GM12892 (cell line): ENCODE results near the gene GRAMD1A.
"Not testable (repeated sequence)": the region's sequence is repeated elsewhere in the genome, so short reads cannot be mapped to it uniquely, and the experiment has no call there.

ENCODE experiments used
- DNase-seq: peaks from one replicate; pipeline ENCODE4 v3.0.0; 2011; ENCODE audit not compliant: insufficient read length
- FAIRE-seq: peaks from 2 replicates; lab custom pipeline; 2011; peaks lifted over from hg19 to GRCh38; lab: Jason Lieb, UNC
- POLR2A ChIP-seq: IDR thresholded peaks from 2 replicates; pipeline ENCODE4 v1.6.1; 2011; ENCODE audit warnings: low read depth, low read length, control low read depth
- POLR2AphosphoS5 ChIP-seq: IDR thresholded peaks from 2 replicates; pipeline ENCODE4 v1.6.1; 2011; ENCODE audit warnings: low read depth, low read length, control low read depth
- TAF1 ChIP-seq: IDR thresholded peaks from 2 replicates; pipeline ENCODE4 v1.6.1; 2011; ENCODE audit warnings: low read depth, mild to moderate bottlenecking, control low read depth, low read length, borderline replicate concordance

Gene GRAMD1A

DNA sequence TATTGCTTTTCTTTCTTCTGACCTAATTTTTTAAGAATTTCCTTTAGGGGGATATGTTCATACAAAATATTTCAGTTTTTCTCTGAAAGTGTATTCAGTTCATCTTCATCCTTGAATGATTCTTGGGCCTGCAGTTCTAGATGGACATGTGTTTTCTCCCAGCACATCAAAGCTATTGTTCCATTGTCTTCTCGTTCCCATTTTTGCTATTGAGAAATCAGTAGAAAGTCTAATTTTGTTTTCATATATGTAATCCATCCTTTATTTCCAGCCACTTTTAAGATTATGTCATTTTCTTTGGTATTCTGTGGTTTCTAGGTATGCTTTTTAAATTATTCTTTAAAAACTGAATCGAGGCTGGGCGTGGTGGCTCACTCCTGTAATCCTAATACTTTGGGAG lies 15.8 kb upstream of the GRAMD1A start:
- TF ChIP-seq TAF1: no peak
- TF ChIP-seq POLR2AphosphoS5: no peak
- TF ChIP-seq POLR2A: no peak
- FAIRE-seq (no peak), DNase-seq (no peak)

DNA sequence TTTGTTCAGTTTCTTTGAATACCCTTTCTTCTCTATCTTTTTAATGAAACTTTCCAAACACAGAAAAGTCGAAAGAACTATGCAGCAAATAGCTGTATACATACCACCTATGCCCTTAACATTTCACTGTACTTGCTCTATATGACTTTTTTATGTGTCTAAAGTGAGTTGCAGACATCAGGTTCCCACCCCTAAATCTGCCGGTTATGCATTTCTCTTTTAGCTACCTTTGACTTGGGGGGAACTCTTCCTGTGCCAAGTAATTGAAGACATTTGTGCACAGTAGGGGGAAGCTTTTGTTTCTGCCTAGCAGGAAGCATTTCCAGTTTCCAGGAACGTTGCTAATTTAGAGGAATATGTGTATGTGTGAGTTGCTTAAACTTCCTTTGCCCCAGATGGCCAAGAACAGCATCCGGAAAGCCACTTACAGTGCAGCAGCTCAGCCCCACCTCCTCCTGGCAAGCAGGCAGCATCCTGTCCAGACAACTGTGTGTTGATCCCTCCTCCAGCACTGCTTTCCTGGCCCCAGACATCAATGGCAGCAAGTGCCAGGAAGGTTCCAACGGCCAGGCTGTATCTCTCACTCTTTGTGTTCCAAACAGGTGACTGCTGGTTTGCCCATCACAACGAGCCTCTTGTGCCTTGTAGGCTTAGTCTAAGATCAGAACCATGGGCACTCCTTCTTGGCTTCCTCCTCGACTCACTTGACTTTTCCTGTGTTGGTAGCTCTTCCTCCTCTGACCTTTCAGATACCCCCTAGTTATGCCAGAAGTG lies 14.7 kb upstream of the GRAMD1A start:
- DNase-seq (no peak), FAIRE-seq (no peak)
- TF ChIP-seq POLR2A (no peak), POLR2AphosphoS5 (no peak), TAF1 (no peak)

DNA sequence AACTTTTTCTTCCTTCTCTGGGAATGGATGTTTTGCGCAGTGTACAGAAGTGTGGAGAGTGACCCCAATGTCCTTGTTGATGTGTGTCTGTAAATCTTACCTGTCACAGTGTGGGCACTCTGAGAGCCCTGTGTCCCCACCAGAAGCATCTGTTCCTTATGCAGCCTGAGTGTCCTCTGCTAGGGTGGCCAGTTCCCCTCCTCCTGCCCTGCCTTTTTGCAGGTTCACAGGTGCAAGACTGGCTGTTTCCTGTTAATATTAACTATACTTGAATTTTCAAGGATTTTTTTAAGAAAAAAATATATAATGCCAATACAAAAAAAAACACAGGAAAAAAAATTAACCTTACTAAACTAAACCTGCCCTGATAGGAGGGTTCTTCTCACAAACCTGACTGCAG lies 12.0 kb upstream of the GRAMD1A start:
- FAIRE-seq: no peak
- TF ChIP-seq POLR2A: no peak
- TF ChIP-seq POLR2AphosphoS5: no peak
- no peak for TF ChIP-seq TAF1
- DNase-seq: no peak

DNA sequence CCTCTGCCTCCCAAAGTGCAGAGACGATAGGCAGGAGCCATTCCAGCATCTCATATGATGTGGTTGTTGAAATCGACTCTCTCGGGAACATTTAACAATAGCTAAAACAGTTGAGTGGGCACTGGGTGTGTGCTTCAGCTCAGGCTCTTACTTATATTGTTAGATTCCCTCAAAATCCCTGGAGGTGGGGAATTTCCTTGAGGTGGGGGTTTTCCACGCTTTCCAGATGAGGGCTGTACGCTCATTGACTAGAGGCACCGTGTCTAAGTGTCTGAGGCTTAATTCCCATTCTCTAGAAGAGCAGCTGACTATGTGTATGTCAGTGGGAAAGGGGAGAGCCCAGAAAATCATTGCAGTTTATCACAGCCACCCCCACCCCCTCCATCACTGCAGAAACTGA lies 10.8 kb upstream of the GRAMD1A start:
- FAIRE-seq: no peak
- TF ChIP-seq TAF1 (no peak), POLR2A (no peak), POLR2AphosphoS5 (no peak)
- DNase-seq: no peak

DNA sequence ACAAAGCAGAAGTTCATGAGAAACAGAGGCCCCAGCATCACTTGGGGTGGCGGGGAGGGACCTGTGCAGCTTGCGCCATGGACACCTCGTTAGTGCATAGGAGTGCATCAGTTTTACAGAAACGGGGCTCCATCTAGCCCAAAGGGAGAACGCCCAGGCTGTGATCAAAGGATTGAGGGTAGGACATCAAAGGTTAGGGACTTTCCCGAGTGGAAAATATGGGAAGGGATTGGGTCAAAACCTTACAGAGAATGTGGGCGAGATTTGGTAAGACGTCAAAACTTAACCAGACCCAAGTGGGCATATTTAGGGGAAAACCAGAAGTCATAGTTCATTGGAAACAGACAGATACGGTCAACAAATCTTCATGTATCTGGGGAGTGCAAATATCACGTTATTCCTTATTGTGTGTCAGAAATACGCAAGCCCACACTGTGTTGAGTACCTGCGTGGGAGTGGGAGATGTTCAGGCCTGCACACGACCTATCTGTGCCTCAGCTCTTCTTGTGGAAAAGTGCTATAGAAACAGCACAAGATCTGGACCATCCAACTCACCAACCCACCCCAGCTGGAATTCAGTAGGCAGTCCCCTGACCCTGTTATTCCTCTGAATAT lies 9.4 kb upstream of the GRAMD1A start:
- DNase-seq (no peak), FAIRE-seq (peak; percentile 84)
- TF ChIP-seq TAF1 (no peak), POLR2AphosphoS5 (no peak), POLR2A (no peak)

DNA sequence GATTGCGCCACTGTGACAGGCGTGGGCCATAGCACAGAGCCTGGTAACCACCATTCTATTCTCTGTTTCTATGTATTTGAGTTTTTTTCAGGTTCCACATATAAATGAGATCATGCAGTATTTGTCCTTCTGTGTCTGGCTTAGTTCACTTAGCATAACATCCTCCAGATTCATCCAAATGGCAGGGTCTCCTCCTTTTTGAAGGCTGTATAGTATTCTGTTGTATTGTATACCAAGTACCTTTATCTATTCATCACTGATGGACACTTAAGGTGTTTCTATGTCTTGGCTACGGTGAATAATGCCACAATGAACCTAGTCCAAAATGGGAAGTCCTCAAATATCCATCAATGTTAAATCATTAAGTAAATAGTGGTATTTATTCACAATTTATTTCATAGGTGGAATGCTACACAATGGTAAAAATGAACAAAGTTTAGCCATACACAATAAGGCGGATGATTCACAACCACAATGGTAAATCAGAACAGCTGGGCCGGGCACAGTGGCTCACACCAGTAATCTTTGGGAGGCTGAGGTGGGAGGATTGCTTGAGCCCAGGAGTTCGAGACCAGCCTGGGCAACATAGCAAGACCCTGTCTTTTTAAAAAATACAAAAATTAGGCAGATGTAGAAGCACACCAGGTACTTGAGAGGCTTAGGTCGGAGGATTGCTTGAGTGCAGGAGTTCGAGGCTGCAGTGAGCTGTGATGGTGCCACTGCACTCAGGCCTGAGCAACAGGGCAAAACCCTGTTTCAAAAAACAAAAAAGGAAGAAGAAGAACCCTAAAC lies 8.4 kb upstream of the GRAMD1A start:
- FAIRE-seq: no peak
- DNase-seq: no peak
- no peak for TF ChIP-seq TAF1

DNA sequence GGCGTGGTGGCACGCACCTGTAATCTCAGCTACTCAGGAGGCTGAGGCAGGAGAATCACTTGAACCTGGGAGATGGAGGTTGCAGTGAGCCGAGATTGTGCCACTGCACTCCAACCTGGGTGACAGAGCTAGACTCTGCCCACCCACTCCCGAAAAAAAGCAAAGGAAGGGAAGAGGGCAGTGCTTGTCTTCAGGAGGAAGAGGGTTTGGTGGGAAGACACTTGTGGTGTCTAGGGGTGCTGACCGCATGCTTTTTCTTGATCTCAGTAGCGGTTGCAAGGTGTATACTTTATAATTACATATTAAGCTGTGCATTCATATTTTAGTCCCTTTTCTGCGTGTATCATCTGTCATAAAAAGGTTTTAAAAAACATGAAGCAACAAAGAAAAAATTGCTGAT lies 7.5 kb upstream of the GRAMD1A start:
- FAIRE-seq, DNase-seq: not testable (repeated sequence)

DNA sequence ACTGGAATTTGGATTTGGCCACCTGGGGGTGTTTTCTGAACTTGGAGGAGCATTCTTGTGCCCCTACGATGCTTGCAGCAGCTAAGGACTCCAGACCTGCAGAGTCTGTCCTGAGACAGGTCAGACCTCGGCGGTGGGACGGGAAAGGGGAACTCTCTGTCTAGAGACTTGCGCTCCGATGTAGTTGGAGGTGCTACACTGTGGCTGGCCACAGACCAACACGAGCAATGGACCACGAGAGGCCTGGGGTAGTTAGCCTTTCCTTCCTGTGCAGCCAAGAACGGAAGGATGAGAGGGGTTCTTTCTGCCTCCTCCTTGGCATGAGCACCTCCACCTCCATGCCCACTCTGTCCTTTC lies 5.9 kb upstream of the GRAMD1A start:
- no peak for FAIRE-seq
- TF ChIP-seq TAF1 (no peak), POLR2A (no peak), POLR2AphosphoS5 (no peak)
- no peak for DNase-seq

DNA sequence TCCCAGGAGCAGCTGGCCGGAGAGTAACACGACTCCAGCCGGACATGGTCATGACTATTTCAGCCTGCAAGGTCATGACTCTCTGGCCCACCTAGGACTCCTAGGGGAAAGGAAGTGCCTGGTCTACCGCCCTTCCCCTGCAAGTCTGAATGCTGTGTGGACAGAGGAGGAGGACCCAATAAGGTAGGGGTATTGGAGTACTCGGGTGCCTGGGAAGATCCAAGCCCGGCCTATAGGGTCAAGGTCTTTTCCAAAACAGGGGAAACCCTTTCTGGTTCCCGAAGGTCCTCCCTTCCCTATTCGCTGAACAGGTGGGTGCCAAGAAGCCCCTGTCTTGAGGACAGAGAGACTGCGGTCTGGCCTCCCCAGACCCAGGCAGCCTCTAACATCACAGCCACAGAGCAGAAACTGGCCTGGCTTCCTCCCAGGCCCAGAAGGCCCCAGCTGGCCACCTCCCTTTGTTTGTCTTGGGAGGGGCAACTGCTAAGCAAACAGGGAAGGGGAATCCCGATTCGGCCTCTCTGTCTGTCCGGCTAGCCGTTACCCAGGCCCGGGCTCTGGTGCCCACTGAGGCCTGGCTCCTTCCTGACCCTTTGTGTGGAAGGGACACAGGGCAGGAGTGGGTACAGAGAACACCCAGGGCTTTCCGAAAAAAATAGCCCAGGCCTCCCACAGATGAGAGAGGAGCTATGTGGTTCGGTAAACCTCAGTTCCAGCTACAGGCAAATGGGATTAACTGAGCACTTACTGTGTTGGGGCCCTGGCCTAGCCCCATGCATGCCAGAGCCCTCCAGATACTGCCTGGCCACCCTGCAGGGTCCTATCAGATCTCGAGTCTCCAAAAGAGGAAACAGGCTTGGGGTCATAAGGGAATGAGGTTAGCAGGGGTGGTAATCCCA lies 5.2 kb upstream of the GRAMD1A start:
- no peak for FAIRE-seq
- TF ChIP-seq POLR2A: no peak
- no peak for TF ChIP-seq TAF1
- no peak for TF ChIP-seq POLR2AphosphoS5

DNA sequence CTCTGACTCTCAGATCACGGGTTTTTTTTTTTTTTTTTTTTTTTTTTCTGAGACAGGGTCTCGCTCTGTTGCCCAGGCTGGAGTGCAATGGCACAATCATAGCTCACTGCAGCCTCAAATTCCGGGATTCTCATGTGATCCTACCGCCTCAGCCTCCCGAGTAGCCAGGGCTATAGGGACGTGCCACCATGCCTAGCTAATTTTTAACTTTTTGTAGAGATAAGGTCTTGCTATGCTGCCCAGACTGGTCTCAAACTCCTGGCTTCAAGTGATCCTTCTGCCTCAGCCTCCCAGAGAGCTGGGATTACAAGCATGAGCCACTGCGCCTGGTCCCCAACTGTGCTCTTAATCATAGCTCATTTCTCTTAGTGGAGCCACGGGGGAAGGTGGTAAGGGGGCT lies 4.6 kb upstream of the GRAMD1A start:
- no peak for DNase-seq
- FAIRE-seq: no peak
- TF ChIP-seq POLR2AphosphoS5: no peak
- no peak for TF ChIP-seq TAF1
- TF ChIP-seq POLR2A: no peak

More for the DNA sequence above, 5.2 kb upstream of the GRAMD1A start:
- DNase-seq: no peak

DNA sequence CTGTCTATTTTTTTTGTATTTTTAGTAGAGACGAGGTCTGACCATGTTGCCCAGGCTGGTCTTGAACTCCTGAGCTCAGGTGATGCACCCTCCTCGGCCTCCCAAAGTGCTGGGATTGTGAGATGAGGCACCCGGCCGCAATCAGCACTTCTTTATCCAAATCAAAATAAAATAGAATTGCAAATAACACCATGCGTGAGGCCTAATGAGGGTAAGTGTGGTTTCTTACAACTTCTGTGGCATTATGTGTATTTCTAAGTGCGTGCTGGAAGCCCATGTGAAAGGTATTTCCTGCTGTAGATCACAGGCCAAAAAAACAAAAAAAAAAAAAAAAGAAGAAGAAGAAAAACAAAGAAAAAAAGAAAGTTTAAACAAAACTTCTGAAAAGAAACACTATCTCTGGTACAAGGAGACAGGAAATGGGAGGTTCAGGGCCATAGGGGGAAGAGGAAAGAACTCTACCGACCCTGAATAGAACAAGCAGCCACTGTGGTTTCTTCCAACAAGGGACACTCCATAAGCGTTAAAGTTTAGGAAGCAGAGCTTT lies 3.0 kb upstream of the GRAMD1A start:
- FAIRE-seq (no peak), DNase-seq (no peak)
- TF ChIP-seq TAF1 (no peak), POLR2A (no peak), POLR2AphosphoS5 (no peak)

DNA sequence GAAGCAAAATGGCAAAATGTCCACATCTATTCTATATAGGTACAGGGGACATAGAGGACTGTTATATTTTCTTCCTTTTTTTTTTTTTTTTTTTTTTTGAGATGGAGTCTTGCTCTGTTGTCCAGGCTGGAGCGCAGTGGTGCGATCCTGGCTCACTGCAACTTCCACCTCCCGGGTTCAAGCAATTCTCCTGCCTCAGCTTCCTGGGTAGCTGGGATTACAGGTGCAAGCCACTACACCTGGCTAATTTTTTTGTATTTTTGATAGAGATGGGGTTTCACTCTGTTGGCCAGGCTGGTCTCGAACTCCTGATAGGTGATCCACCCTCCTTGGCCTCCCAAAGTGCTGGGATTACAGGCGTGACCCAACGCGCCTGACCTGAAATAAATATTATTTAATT lies 1.9 kb upstream of the GRAMD1A start:
- not testable (repeated sequence) for FAIRE-seq, DNase-seq
